H1 (cell line): Measurements from ENCODE around the gene SLC22A3. TPM values are rescaled to one million over a fixed set of nuclear protein-coding genes. Genes with fewer than 3 reads are reported as not detected.

ENCODE experiments used
- BACH1 ChIP-seq: IDR thresholded peaks from 2 replicates; pipeline ENCODE4 v1.6.1; 2012; ENCODE audit warnings: low read length, improper control_type of control experiment
- CEBPB ChIP-seq: IDR thresholded peaks from 2 replicates; pipeline ENCODE4 v1.6.1; 2012; ENCODE audit warnings: low read depth, low read length
- KDM1A ChIP-seq: fragments of 200-600, 300-600 bp; sonication (generic); IDR thresholded peaks from 2 replicates; pipeline ENCODE4 v1.7.1; 2016; ENCODE audit warnings: mild to moderate bottlenecking, low read length, borderline replicate concordance
- RFX5 ChIP-seq: IDR thresholded peaks from 2 replicates; pipeline ENCODE4 v1.6.1; 2011; ENCODE audit warnings: low read depth, low read length, improper control_type of control experiment, borderline replicate concordance
- RNF2 ChIP-seq: fragments of 200-900, 300-1000 bp; sonication (generic); IDR thresholded peaks from 2 replicates; pipeline ENCODE4 v1.7.1; 2016; ENCODE audit warnings: borderline replicate concordance, low read depth, mild to moderate bottlenecking, antibody characterized with exemption, low read length; ENCODE audit not compliant: poor library complexity, severe bottlenecking; ENCODE audit errors: missing control alignments
- SRF ChIP-seq: IDR thresholded peaks from 2 replicates; pipeline ENCODE4 v1.6.1; 2011; ENCODE audit warnings: mild to moderate bottlenecking, low read depth, low read length, moderate library complexity
- TAF7 ChIP-seq: optimal IDR thresholded peaks from 2 replicates; pipeline ENCODE3; 2011; ENCODE audit warnings: low read depth, mild to moderate bottlenecking, inconsistent platforms, low read length, moderate library complexity, borderline replicate concordance
- polyA plus RNA-seq, 7 experiments: library from polyadenylated mRNA; depleted of rRNA in 3 of 7; stranded (reverse) in 5 of 7; unstranded in 2 of 7; fragments of >200 nt in 5 of 7; fragments of 200-250 nt in 2 of 7; gene quantifications; 1 replicate in 5 of 7; 2 replicates in 1 of 7; 4 replicates in 1 of 7; pipeline versions ENCODE4 v1.2.1 to v1.2.3, GENCODE V29; 2011 to 2013; ENCODE audit warnings: missing spikeins in 2 of 7, mixed read lengths in 2 of 7
- total RNA-seq: library from RNA; stranded (reverse); fragmentation: NEBNext Ultra II Directional; extraction: Animal tissue kit (Norgen Biotek cat#: 25700); gene quantifications from 2 replicates; pipeline ENCODE4 v1.2.1, GENCODE V29; 2021

Gene SLC22A3
- total and polyA plus RNA-seq, 2 of the 8 experiments (the other 6 are each of a cell fraction or from before 2014, with no cell fraction given) = 1.0 to 2.9 TPM

- no peak for TF ChIP-seq KDM1A
- no peak for TF ChIP-seq CEBPB
- no peak for TF ChIP-seq TAF7
- no peak for TF ChIP-seq SRF
- no peak for TF ChIP-seq BACH1
- TF ChIP-seq RFX5 = no peak
- no peak for TF ChIP-seq RNF2
Observed at GRCh38 chr6:160316261-160316660, 31.9 kb upstream of the SLC22A3 start (continued).
